HCT116 (cell line): ENCODE measurements around the gene HDAC2. TPM values are rescaled to one million over a fixed set of nuclear protein-coding genes. Genes with fewer than 3 reads are reported as not detected.

ENCODE experiments used
- ATAC-seq: fragments of 200-7000 bp; cut with Tn5 transposase; 2 replicates; pipeline ENCODE4 v1.9.1; 2020; ENCODE audit warnings: mild to moderate bottlenecking, moderate library complexity
- BruUV-seq: library from RNA; stranded (reverse); fragments of 400-500 nt; replicated peaks from 2 replicates; lab custom pipeline; 2021; lab: Mats Ljungman, UMichigan
- CTCF ChIA-PET: fragments of 300-600 bp; sonication (Branson Sonifier 250); formaldehyde crosslinking; loops from one replicate; lab custom pipeline; 2021; ENCODE audit warnings: antibody characterized with exemption; lab: Charles Lee
- POLR2A ChIA-PET: fragments of 300-600, 350-600 bp; sonication (Branson Sonifier 250); formaldehyde crosslinking; loops from one replicate; lab custom pipeline; 2021; ENCODE audit warnings: antibody characterized with exemption; lab: Charles Lee
- RAD21 ChIA-PET, 2 experiments: fragments of 300-600 bp; sonication (Branson Sonifier 250); formaldehyde crosslinking; loops; one replicate each; lab custom pipeline; 2023; ENCODE audit warnings: low total read pairs in 2 of 2; ENCODE audit not compliant: uncharacterized antibody in 2 of 2, unreplicated experiment in 2 of 2, low non-redundant PET in 1 of 2; lab: Charles Lee
- DNase-seq: peaks from one replicate; pipeline ENCODE4 v3.0.0-alpha.2; 2010; ENCODE audit warnings: low read depth, low spot score
- H2AFZ ChIP-seq: fragments of 200-600 bp; shearing (Covaris generic), sonication (generic); 2 replicates; pipeline ENCODE4 v1.6.1; 2017; ENCODE audit warnings: low read depth, mixed run types, mixed read lengths, antibody characterized with exemption, low read length; ENCODE audit not compliant: poor library complexity, severe bottlenecking
- H3K27ac ChIP-seq: 2 replicates; pipeline ENCODE4 v1.5.1; 2012; ENCODE audit warnings: low read depth, low read length
- H3K27me3 ChIP-seq: fragments of 200-600 bp; sonication (generic); 2 replicates; pipeline ENCODE4 v1.6.1; 2016; ENCODE audit warnings: mixed run types, low read length, mixed read lengths; ENCODE audit not compliant: insufficient read depth
- H3K36me3 ChIP-seq, 2 experiments: fragments of 200-500 bp in 1 of 2; fragments of 200-600 bp in 1 of 2; sonication (Bioruptor generic) in 1 of 2; sonication (generic) in 1 of 2; 2 replicates each; pipeline versions ENCODE4 v1.5.1 to v1.6.1; 2014 to 2016; ENCODE audit warnings: low read length in 2 of 2, inconsistent platforms in 1 of 2, mixed read lengths in 1 of 2, mixed run types in 1 of 2; ENCODE audit not compliant: insufficient read depth in 2 of 2, control insufficient read depth in 1 of 2
- H3K4me1 ChIP-seq, 2 experiments: fragments of 200-600 bp in 1 of 2; sonication (generic) in 1 of 2; 2 replicates each; pipeline versions ENCODE4 v1.5.1 to v1.6.1; 2012 to 2017; ENCODE audit warnings: low read length in 2 of 2, inconsistent platforms in 1 of 2, mild to moderate bottlenecking in 1 of 2, mixed read lengths in 1 of 2, mixed run types in 1 of 2, moderate library complexity in 1 of 2; ENCODE audit not compliant: insufficient read depth in 2 of 2, control insufficient read depth in 1 of 2
- H3K4me2 ChIP-seq: fragments of 200-600 bp; sonication (generic); 2 replicates; pipeline ENCODE4 v1.6.1; 2017; ENCODE audit warnings: mixed run types, low read length, mixed read lengths
- H3K4me3 ChIP-seq, 2 experiments: fragments of 200-600 bp in 1 of 2; sonication (generic) in 1 of 2; replicated peaks in 1 of 2; 2 replicates each; pipeline ENCODE4 v1.5.1; 2011 to 2016; ENCODE audit warnings: low read length in 2 of 2, control low read depth in 1 of 2, low read depth in 1 of 2, mild to moderate bottlenecking in 1 of 2, mixed read lengths in 1 of 2, mixed run types in 1 of 2
- H3K79me2 ChIP-seq: fragments of 200-600 bp; sonication (generic); 2 replicates; pipeline ENCODE4 v1.6.1; 2017; ENCODE audit warnings: mild to moderate bottlenecking, mixed run types, low read length, moderate library complexity, mixed read lengths; ENCODE audit not compliant: insufficient read depth
- H3K9ac ChIP-seq: fragments of 200-600 bp; sonication (generic); 2 replicates; pipeline ENCODE4 v1.6.1; 2016; ENCODE audit warnings: low read length, mixed read lengths
- H3K9me2 ChIP-seq: fragments of 200-600 bp; sonication (generic), shearing (Covaris generic); 2 replicates; pipeline ENCODE4 v1.6.1; 2017; ENCODE audit warnings: mixed run types, mild to moderate bottlenecking, moderate library complexity; ENCODE audit not compliant: insufficient read depth
- H3K9me3 ChIP-seq, 2 experiments: fragments of 200-500 bp in 1 of 2; fragments of 200-600 bp in 1 of 2; sonication (Bioruptor generic) in 1 of 2; sonication (generic) in 1 of 2; 2 replicates each; pipeline ENCODE4 v1.6.1; 2014 to 2017; ENCODE audit warnings: low read length in 2 of 2, mixed read lengths in 2 of 2, inconsistent platforms in 1 of 2, low read depth in 1 of 2, mild to moderate bottlenecking in 1 of 2, mixed run types in 1 of 2, moderate library complexity in 1 of 2; ENCODE audit not compliant: control insufficient read depth in 1 of 2, insufficient read depth in 1 of 2
- H4K20me1 ChIP-seq: fragments of 200-600 bp; sonication (generic), shearing (Covaris generic); 2 replicates; pipeline ENCODE4 v1.6.1; 2017; ENCODE audit warnings: mixed run types, mild to moderate bottlenecking, moderate library complexity; ENCODE audit not compliant: insufficient read depth
- CBX3 ChIP-seq: IDR thresholded peaks from 2 replicates; pipeline ENCODE4 v1.6.1; 2012; ENCODE audit warnings: low read depth
- CEBPB ChIP-seq: IDR thresholded peaks from 2 replicates; pipeline ENCODE4 v1.6.1; 2012; ENCODE audit warnings: low read depth
- ELF1 ChIP-seq: IDR thresholded peaks from 2 replicates; pipeline ENCODE4 v1.6.1; 2012; ENCODE audit warnings: low read depth, borderline replicate concordance
- EZH2 ChIP-seq: fragments of 200-600 bp; sonication (generic); IDR thresholded peaks from 2 replicates; pipeline ENCODE4 v1.6.1; 2017; ENCODE audit warnings: antibody characterized with exemption, mixed run types
- EZH2phosphoT487 ChIP-seq: fragments of 200-600 bp; IDR thresholded peaks from 2 replicates; pipeline ENCODE4 v1.6.1; 2018; ENCODE audit warnings: antibody characterized with exemption, borderline replicate concordance
- FOSL1 ChIP-seq: IDR thresholded peaks from 2 replicates; pipeline ENCODE4 v1.6.1; 2012; ENCODE audit warnings: low read depth
- JUND ChIP-seq: IDR thresholded peaks from 2 replicates; pipeline ENCODE4 v1.6.1; 2012
- POLR2A ChIP-seq: IDR thresholded peaks from 2 replicates; pipeline ENCODE4 v1.7.0; 2011; ENCODE audit warnings: borderline replicate concordance; ENCODE audit not compliant: insufficient read depth, insufficient read length; ENCODE audit errors: extremely low read depth
- POLR2AphosphoS5 ChIP-seq: IDR thresholded peaks from 2 replicates; pipeline ENCODE4 v1.6.1; 2011; ENCODE audit warnings: mild to moderate bottlenecking, low read depth, low read length, moderate library complexity
- RAD21 ChIP-seq: IDR thresholded peaks from 2 replicates; pipeline ENCODE4 v1.6.1; 2012; ENCODE audit warnings: low read depth, mild to moderate bottlenecking
- SIN3A ChIP-seq: IDR thresholded peaks from 2 replicates; pipeline ENCODE4 v1.6.1; 2012; ENCODE audit warnings: low read depth
- YY1 ChIP-seq: IDR thresholded peaks from 2 replicates; pipeline ENCODE4 v1.6.1; 2011; ENCODE audit warnings: low read length, low read depth, moderate library complexity, mild to moderate bottlenecking; ENCODE audit not compliant: insufficient replicate concordance; ENCODE audit errors: extremely low read depth
- ZBTB33 ChIP-seq: IDR thresholded peaks from 2 replicates; pipeline ENCODE4 v1.6.1; 2011; ENCODE audit warnings: mild to moderate bottlenecking, low read length, moderate library complexity; ENCODE audit not compliant: insufficient replicate concordance; ENCODE audit errors: extremely low read depth
- ZFX ChIP-seq: fragments of 450-650 bp; IDR thresholded peaks from 2 replicates; pipeline ENCODE4 v1.6.1; 2017
- ZNF274 ChIP-seq: fragments of 200-500 bp; sonication (Bioruptor generic); IDR thresholded peaks from 2 replicates; pipeline ENCODE4 v1.6.1; 2014; ENCODE audit warnings: mild to moderate bottlenecking, low read depth, low read length, inconsistent platforms
- intact Hi-C: fragments of 100-400 bp; cut with micrococcal nuclease; formaldehyde crosslinking; loops from 2 replicates; pipeline ENCODE4 v1.10.0; 2022
- total RNA-seq: library from RNA; stranded (reverse); gene quantifications from one replicate; pipeline ENCODE4 v1.2.1, GENCODE V29; 2021; ENCODE audit not compliant: unreplicated experiment
- TF ChIP-seq, protein P1 (sequence below): IDR thresholded peaks from 2 replicates; pipeline ENCODE4 v1.6.1; 2012
- TF ChIP-seq, protein P2 (sequence below): IDR thresholded peaks from 2 replicates; pipeline ENCODE4 v1.6.1; 2012

The HDAC2 gene
- total RNA-seq, 1 experiment from 2014 or later = 153 TPM

GRCh38 chr6:113976806-113977205, 5.9 kb upstream of the HDAC2 start:
- CTCF ChIA-PET = no interaction called here
- no peaks in the 10 kb centered on the region for H3K9me3 ChIP-seq
- intact Hi-C loops = no loop called here

DNA sequence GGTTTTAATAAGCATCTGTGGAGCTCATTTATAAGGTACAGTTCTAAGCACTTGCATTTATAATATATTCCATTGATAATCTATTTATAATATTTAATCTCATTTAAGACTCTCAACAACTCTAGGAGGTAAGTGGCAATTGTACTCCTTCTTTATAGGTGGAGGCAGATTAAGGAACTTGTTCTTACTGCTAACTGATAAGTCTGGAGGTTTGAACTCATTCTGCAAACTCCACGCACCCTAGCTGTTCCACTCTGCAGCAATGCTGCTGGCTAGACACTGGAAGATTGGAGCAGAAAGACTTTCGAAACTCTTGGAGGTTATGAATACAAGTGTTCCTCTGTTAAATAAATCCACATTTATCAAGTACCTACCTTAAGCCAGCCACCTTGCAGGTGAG, 793 bp upstream of the HDAC2 start:
- POLR2A ChIA-PET = no interaction called here
- intact Hi-C loops = loop anchor here (2.0 kb wide), 1 partner anchor 53 kb away; no protein-coding TSS in a partner anchor

More at GRCh38 chr6:113976806-113977205, 5.9 kb upstream of the HDAC2 start:
- TF ChIP-seq ZNF274 = no peak
- no peak for TF ChIP-seq EZH2phosphoT487
- TF ChIP-seq RAD21 = no peak
- POLR2A ChIA-PET = no interaction called here
- Histone ChIP-seq H3K79me2 (no peaks in the 10 kb centered on the region), H3K9me2 (no peaks in the 10 kb centered on the region), H3K36me3 (no peaks in the 10 kb centered on the region), H3K27ac (no peak overlapping the region), H3K4me1 (peaks cover under 1 to 3% of the 10 kb centered on the region in 2 experiments; a peak in 3 of 4 replicates), H4K20me1 (no peaks in the 10 kb centered on the region), H3K9ac (no peak overlapping the region), H3K4me2 (no peak overlapping the region), H3K4me3 (no peak overlapping the region), H3K27me3 (no peaks in the 10 kb centered on the region), H2AFZ (no peak overlapping the region)
- no TSS peak for BruUV-seq
- no peak for ATAC-seq
- RAD21 ChIA-PET = no interaction called here
- DNase-seq = no peak

More for the DNA sequence above, 793 bp upstream of the HDAC2 start:
- CTCF ChIA-PET = no interaction called here
- Histone ChIP-seq H3K27ac (peak overlapping the region; percentile 90; the same call in 1 of the 2 replicates), H3K9me3 (no peaks in the 10 kb centered on the region), H3K9me2 (no peaks in the 10 kb centered on the region), H3K36me3 (no peaks in the 10 kb centered on the region), H3K9ac (no peak overlapping the region; the same call in 1 of the 2 replicates), H3K27me3 (no peaks in the 10 kb centered on the region), H3K4me1 (peaks cover 3 to 24% of the 10 kb centered on the region in 2 experiments; a peak in 3 of 4 replicates), H3K4me2 (peak overlapping the region; percentile 86), H3K79me2 (peaks cover 43% of the 10 kb centered on the region), H4K20me1 (peaks cover 26% of the 10 kb centered on the region; the same call in 1 of the 2 replicates), H3K4me3 (peak overlapping the region; percentile 74 to 93; a peak in 3 of 4 replicates), H2AFZ (peak overlapping the region; percentile 88)
- BruUV-seq = TSS peak; percentile 73
- TF ChIP-seq RAD21 = no peak
- no peak for TF ChIP-seq CBX3
- TF ChIP-seq, protein P1, sequence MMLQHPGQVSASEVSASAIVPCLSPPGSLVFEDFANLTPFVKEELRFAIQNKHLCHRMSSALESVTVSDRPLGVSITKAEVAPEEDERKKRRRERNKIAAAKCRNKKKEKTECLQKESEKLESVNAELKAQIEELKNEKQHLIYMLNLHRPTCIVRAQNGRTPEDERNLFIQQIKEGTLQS = no peak
- no peak for TF ChIP-seq CEBPB
- TF ChIP-seq ZFX = no peak
- no peak for TF ChIP-seq SIN3A
- TF ChIP-seq EZH2 = no peak
- no peak for TF ChIP-seq FOSL1
- no peak for TF ChIP-seq ZBTB33
- TF ChIP-seq YY1 = no peak
- TF ChIP-seq ZNF274 = no peak
- no peak for TF ChIP-seq POLR2A
- TF ChIP-seq JUND = no peak
- TF ChIP-seq POLR2AphosphoS5 = no peak
- TF ChIP-seq EZH2phosphoT487 = no peak
- TF ChIP-seq, protein P2, sequence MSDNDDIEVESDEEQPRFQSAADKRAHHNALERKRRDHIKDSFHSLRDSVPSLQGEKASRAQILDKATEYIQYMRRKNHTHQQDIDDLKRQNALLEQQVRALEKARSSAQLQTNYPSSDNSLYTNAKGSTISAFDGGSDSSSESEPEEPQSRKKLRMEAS = no peak
- no peak for TF ChIP-seq ELF1
- RAD21 ChIA-PET = interaction anchor here in 1 of 2 experiments (1.1 kb wide), 1 partner anchor 137 kb away, joined by 3 read pairs; no protein-coding TSS in a partner anchor
- no peak for DNase-seq
- no peak for ATAC-seq
